KOPT-K1 (cell line): ENCODE measurements around the gene TMOD1.

Source experiments
- H3K27ac ChIP-seq: fragments of 200-600 bp; sonication (generic); 2 replicates; pipeline ENCODE4 v1.5.1; 2016; ENCODE audit warnings: antibody characterized with exemption, mild to moderate bottlenecking, low read depth, low read length; ENCODE audit not compliant: poor library complexity, severe bottlenecking
- H3K36me3 ChIP-seq: fragments of 200-600 bp; sonication (generic); 2 replicates; pipeline ENCODE4 v1.5.1; 2017; ENCODE audit warnings: antibody characterized with exemption, mild to moderate bottlenecking, low read length, moderate library complexity; ENCODE audit not compliant: insufficient read depth
- H3K9me3 ChIP-seq: fragments of 200-600 bp; sonication (generic); 2 replicates; pipeline ENCODE4 v1.5.1; 2017; ENCODE audit warnings: antibody characterized with exemption, low read length, mild to moderate bottlenecking; ENCODE audit not compliant: insufficient read depth, poor library complexity, severe bottlenecking

The TMOD1 gene

GRCh38 chr9:97519441-97519970 is 18.0 kb downstream of the TMOD1 start:
- Histone ChIP-seq H3K36me3 (no peaks in the 10 kb centered on the region), H3K27ac (no peak overlapping the region), H3K9me3 (no peaks in the 10 kb centered on the region)

GRCh38 chr9:97521576-97522333 is 20.3 kb downstream of the TMOD1 start:
- no peaks in the 10 kb centered on the region for H3K36me3 ChIP-seq
- no peak overlapping the region for H3K27ac ChIP-seq
- no peaks in the 10 kb centered on the region for H3K9me3 ChIP-seq

GRCh38 chr9:97524424-97524823 is 23.0 kb downstream of the TMOD1 start:
- Histone ChIP-seq H3K9me3 (no peaks in the 10 kb centered on the region), H3K27ac (no peak overlapping the region), H3K36me3 (no peaks in the 10 kb centered on the region)

GRCh38 chr9:97525451-97525850 is 24.0 kb downstream of the TMOD1 start:
- Histone ChIP-seq H3K27ac (no peak overlapping the region), H3K36me3 (no peaks in the 10 kb centered on the region), H3K9me3 (no peaks in the 10 kb centered on the region)

GRCh38 chr9:97526895-97527575 is 25.6 kb downstream of the TMOD1 start:
- Histone ChIP-seq H3K36me3 (no peaks in the 10 kb centered on the region), H3K9me3 (no peaks in the 10 kb centered on the region), H3K27ac (no peak overlapping the region)

GRCh38 chr9:97527626-97528528 is 26.4 kb downstream of the TMOD1 start:
- Histone ChIP-seq H3K27ac (no peak overlapping the region), H3K9me3 (no peaks in the 10 kb centered on the region)

GRCh38 chr9:97528529-97529230 is 27.2 kb downstream of the TMOD1 start:
- no peak overlapping the region for H3K27ac ChIP-seq
- H3K36me3 ChIP-seq: no peaks in the 10 kb centered on the region
- H3K9me3 ChIP-seq: no peaks in the 10 kb centered on the region

More at GRCh38 chr9:97527626-97528528, 26.4 kb downstream of the TMOD1 start:
- H3K36me3 ChIP-seq: no peaks in the 10 kb centered on the region

- H3K9me3 ChIP-seq: no peaks in the 10 kb centered on the region
- no peak overlapping the region for H3K27ac ChIP-seq
- H3K36me3 ChIP-seq: no peaks in the 10 kb centered on the region
Measured at GRCh38 chr9:97529363-97530076, 28.1 kb downstream of the TMOD1 start.

GRCh38 chr9:97531888-97532376 is 30.5 kb downstream of the TMOD1 start:
- no peaks in the 10 kb centered on the region for H3K9me3 ChIP-seq
- no peak overlapping the region for H3K27ac ChIP-seq
- no peaks in the 10 kb centered on the region for H3K36me3 ChIP-seq

GRCh38 chr9:97534185-97534584 is 32.7 kb downstream of the TMOD1 start:
- Histone ChIP-seq H3K27ac (no peak overlapping the region), H3K9me3 (no peaks in the 10 kb centered on the region), H3K36me3 (no peaks in the 10 kb centered on the region)

- Histone ChIP-seq H3K36me3 (no peaks in the 10 kb centered on the region), H3K27ac (no peak overlapping the region), H3K9me3 (no peaks in the 10 kb centered on the region)
Measured at GRCh38 chr9:97534961-97535594, 33.6 kb downstream of the TMOD1 start.

- H3K9me3 ChIP-seq: no peaks in the 10 kb centered on the region
Measured at GRCh38 chr9:97535771-97536170, 34.3 kb downstream of the TMOD1 start.

GRCh38 chr9:97536480-97536879 is 35.0 kb downstream of the TMOD1 start:
- H3K36me3 ChIP-seq: no peaks in the 10 kb centered on the region
- no peaks in the 10 kb centered on the region for H3K9me3 ChIP-seq

More at GRCh38 chr9:97535771-97536170, 34.3 kb downstream of the TMOD1 start:
- H3K36me3 ChIP-seq: no peaks in the 10 kb centered on the region
- no peak overlapping the region for H3K27ac ChIP-seq

More at GRCh38 chr9:97536480-97536879, 35.0 kb downstream of the TMOD1 start:
- no peak overlapping the region for H3K27ac ChIP-seq
